HepG2 (cell line): Measurements from ENCODE around the gene VPS52. TPM values are rescaled to one million over a fixed set of nuclear protein-coding genes. Genes with fewer than 3 reads are reported as not detected.

ENCODE experiments used
- ATF7 ChIP-seq, 2 experiments: fragments of 450-650 bp in 1 of 2; sonication (generic) in 1 of 2; formaldehyde crosslinking in 1 of 2; IDR thresholded peaks; 2 replicates each; pipeline versions ENCODE4 v1.4.0 to v1.6.1; 2016 to 2020; ENCODE audit warnings: antibody characterized with exemption in 1 of 2, mild to moderate bottlenecking in 1 of 2, missing genetic modification reagents in 1 of 2
- CREBL2 ChIP-seq: sonication (generic); formaldehyde crosslinking; IDR thresholded peaks from 2 replicates; pipeline ENCODE4 v1.8.1; 2023; ENCODE audit warnings: missing genetic modification reagents, mild to moderate bottlenecking, borderline replicate concordance
- GPN1 ChIP-seq: sonication (generic); formaldehyde crosslinking; IDR thresholded peaks from 2 replicates; pipeline ENCODE4 v1.5.1; 2020; ENCODE audit warnings: missing genetic modification reagents, borderline replicate concordance
- HMGXB3 ChIP-seq: sonication (generic); formaldehyde crosslinking; IDR thresholded peaks from 2 replicates; pipeline ENCODE4 v1.4.0; 2020; ENCODE audit warnings: missing genetic modification reagents, borderline replicate concordance
- HOMEZ ChIP-seq: IDR thresholded peaks from 2 replicates; pipeline ENCODE4 v1.6.1; 2016; ENCODE audit warnings: low read depth
- IKZF4 ChIP-seq: sonication (generic); formaldehyde crosslinking; IDR thresholded peaks from 2 replicates; pipeline ENCODE4 v1.5.1; 2020; ENCODE audit warnings: borderline replicate concordance, mild to moderate bottlenecking, low read depth, missing genetic modification reagents; ENCODE audit errors: not compliant biosample characterization
- MAFK ChIP-seq, 2 experiments: IDR thresholded peaks in 1 of 2; conservative IDR thresholded peaks in 1 of 2; 2 replicates each; pipeline ENCODE4 v1.6.1; 2011; ENCODE audit warnings: improper control_type of control experiment in 2 of 2, low read length in 2 of 2
- NPAS2 ChIP-seq: sonication (generic); formaldehyde crosslinking; IDR thresholded peaks from 2 replicates; pipeline ENCODE4 v1.8.0; 2022; ENCODE audit warnings: mild to moderate bottlenecking, missing genetic modification reagents, borderline replicate concordance
- TARDBP ChIP-seq: sonication (generic); formaldehyde crosslinking; IDR thresholded peaks from 2 replicates; pipeline ENCODE4 v1.8.0; 2022; ENCODE audit warnings: mild to moderate bottlenecking, missing genetic modification reagents
- TERF1 ChIP-seq: sonication (generic); formaldehyde crosslinking; IDR thresholded peaks from 2 replicates; pipeline ENCODE4 v1.8.0; 2022; ENCODE audit warnings: mild to moderate bottlenecking, missing genetic modification reagents, moderate library complexity
- ZHX1 ChIP-seq: sonication (generic); formaldehyde crosslinking; IDR thresholded peaks from 2 replicates; pipeline ENCODE4 v1.8.1; 2022; ENCODE audit warnings: low read depth, mild to moderate bottlenecking, missing genetic modification reagents
- ZNF136 ChIP-seq: sonication (generic); formaldehyde crosslinking; IDR thresholded peaks from 2 replicates; pipeline ENCODE4 v1.8.1; 2022; ENCODE audit warnings: low read depth, mild to moderate bottlenecking, moderate library complexity, missing genetic modification reagents
- ZNF251 ChIP-seq: sonication (generic); formaldehyde crosslinking; IDR thresholded peaks from 2 replicates; pipeline ENCODE4 v1.9.0; 2021; ENCODE audit warnings: mild to moderate bottlenecking, missing genetic modification reagents
- ZNF276 ChIP-seq: sonication (generic); formaldehyde crosslinking; IDR thresholded peaks from 2 replicates; pipeline ENCODE4 v1.4.0; 2020; ENCODE audit warnings: mild to moderate bottlenecking, low read depth, missing genetic modification reagents
- ZNF335 ChIP-seq: sonication (generic); formaldehyde crosslinking; IDR thresholded peaks from 2 replicates; pipeline ENCODE4 v1.4.0; 2020; ENCODE audit warnings: missing genetic modification reagents
- ZNF430 ChIP-seq: sonication (generic); formaldehyde crosslinking; IDR thresholded peaks from 2 replicates; pipeline ENCODE4 v1.9.0; 2021; ENCODE audit warnings: mild to moderate bottlenecking, missing genetic modification reagents
- polyA plus RNA-seq, 8 experiments: library from polyadenylated mRNA; depleted of rRNA in 3 of 8; stranded (reverse) in 7 of 8; unstranded in 1 of 8; fragments of >200 nt; fragmentation: Illumina TruSeq in 4 of 8; extraction: Trizol in 4 of 8; gene quantifications; 2 replicates each; pipeline versions ENCODE4 v1.2.1 to v1.2.3, GENCODE V29; 2011 to 2016; ENCODE audit warnings: low read depth in 4 of 8, missing spikeins in 1 of 8, mixed read lengths in 1 of 8; ENCODE audit not compliant: insufficient read depth in 1 of 8
- total RNA-seq, 5 experiments: library from RNA; depleted of rRNA; stranded (reverse); fragments of >200 nt; fragmentation: Illumina TruSeq; extraction: Trizol; gene quantifications; 2 replicates each; pipeline ENCODE4 v1.2.3, GENCODE V29; 2016; ENCODE audit warnings: low read depth in 1 of 5

The VPS52 gene
- total and polyA plus RNA-seq, 2 of the 13 experiments (the other 11 are each of a cell fraction or from before 2014, with no cell fraction given), result 48.9 to 85.5 TPM

GRCh38 chr6:33289784-33290315 is 18.2 kb upstream of the VPS52 start (continued):
- TF ChIP-seq HMGXB3 (CRISPR knock-in tag) (no peak), HOMEZ (CRISPR knock-in tag) (no peak), ATF7 (IDR thresholded peaks at IDR 0.05) (no peak), ATF7 (CRISPR knock-in tag; IDR thresholded peaks at IDR 0.05) (no peak), TARDBP (no peak), ZNF136 (CRISPR knock-in tag) (no peak), ZNF430 (CRISPR knock-in tag) (0 out of 2 replicates have a peak, but pooled peaks have one; percentile 70), IKZF4 (no peak), ZNF276 (CRISPR knock-in tag) (no peak), ZNF251 (CRISPR knock-in tag) (no peak), NPAS2 (CRISPR knock-in tag) (no peak), GPN1 (CRISPR knock-in tag) (no peak), MAFK (conservative IDR thresholded peaks at IDR 0.05 in 1 of 2, IDR thresholded peaks at IDR 0.05 in 1 of 2; ENCODE audit: low read length in 2 of 2) (no peak), TERF1 (CRISPR knock-in tag) (no peak), ZNF335 (CRISPR knock-in tag) (peak; percentile 3; the same call in 1 of the 2 replicates), ZHX1 (CRISPR knock-in tag) (no peak), CREBL2 (CRISPR knock-in tag) (peak; percentile 25; the same call in 1 of the 2 replicates)
